ENCODE results near the gene OR5K1.

OR5K1 gene

DNA sequence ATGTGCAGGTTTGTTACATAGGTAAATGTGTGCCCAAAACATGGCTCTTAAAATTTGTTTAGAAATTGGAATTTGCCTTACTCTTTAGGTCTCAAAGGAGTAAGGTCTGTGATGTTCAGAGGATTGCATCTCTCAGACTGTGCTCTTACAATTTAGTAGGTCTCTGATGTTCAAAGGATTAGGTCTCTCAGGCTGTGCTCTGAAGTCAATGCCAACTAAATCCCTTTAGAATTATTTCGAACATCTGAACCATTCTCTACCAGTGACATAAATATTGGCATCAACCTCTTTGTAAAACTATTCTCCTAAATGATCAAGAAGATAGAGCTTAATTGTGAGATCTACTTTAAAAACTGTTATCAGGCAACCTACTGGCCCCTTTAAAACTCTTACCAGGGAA lies at the start of gene OR5K1:
Gene OR5K1 (plus strand): TSS at position 301 of the 400 bp plus-strand sequence. CDS start 6,376 bp downstream, outside the sequence.
- DNase-seq, result no peak

GRCh38 chr3:98432575-98432974 lies 30.4 kb upstream of the OR5K1 start:
- DNase-seq, result no peak

- DNase-seq, result no peak
These were observed 29.2 kb upstream of the OR5K1 start for GRCh38 chr3:98433764-98434163.

DNA sequence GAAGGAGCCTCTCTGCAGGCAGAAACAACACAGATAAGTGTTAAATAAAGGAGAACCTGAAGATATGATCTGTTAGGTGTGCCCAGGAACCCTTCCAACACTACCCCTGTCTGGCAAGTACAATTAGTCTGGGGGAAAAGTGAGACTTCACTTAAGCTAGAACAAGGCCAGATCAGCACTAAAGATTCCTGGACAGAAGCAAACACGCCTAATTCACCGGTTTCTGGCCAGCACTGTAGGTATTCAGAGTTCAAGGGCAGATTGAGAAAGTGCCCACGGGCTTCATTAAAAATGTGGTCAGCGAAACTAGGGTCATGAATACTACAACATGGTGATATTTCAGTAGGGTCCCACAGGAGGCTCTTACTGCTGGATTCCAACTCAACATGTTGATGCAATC lies 28.6 kb upstream of the OR5K1 start:
- no peak for DNase-seq

- DNase-seq, result no peak
These were observed 22.7 kb upstream of the OR5K1 start for GRCh38 chr3:98440283-98440682.

DNA sequence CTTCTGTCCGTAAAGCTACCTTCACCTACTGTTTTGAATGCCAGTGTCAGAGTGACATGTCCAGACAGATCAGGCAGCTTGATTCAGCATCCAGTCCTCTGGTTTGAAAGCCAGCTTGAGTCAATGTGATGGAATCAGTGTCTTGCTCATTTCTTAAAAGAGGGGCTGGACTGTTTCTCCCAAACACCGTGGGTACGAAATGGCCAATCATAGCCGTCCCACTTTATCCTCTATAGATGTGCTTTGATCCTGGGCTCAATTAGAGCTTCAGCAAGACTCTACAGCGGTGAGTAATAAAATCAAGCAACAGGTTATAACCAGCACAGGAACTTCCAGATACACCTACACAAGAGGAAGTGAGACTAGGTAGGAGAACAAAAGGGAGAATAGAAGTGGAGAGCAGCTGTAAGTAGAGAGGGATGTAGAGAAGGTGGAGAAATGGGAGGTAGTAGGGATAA lies 17.0 kb upstream of the OR5K1 start:
- no peak for DNase-seq

DNA sequence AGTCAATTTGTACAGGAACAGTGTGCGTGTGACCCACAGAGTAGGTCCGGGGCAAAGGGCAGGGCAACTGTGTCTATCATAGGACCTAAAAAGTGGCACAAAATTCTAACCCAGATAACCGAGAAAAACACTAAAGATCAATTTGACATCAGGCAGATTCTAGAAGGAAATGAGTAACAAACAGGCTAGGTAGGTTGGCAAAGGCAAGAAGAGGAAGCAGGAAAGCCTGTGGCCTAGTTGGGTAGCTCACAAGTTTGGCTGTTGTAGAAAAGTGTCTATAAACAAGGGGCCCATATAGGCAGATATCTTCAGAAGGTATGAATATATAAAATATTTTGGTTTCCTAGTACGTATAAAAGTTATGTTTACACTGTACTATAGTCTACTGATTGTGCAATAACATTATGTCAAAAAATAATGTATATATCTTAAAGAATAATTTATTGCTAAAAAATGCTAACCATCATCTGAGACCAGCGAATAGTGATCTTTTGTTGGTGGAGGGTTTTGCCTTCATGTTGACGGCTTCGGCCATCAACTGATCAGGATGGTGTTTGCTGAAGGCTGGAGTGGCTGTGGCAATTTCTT lies 13.3 kb upstream of the OR5K1 start:
- DNase-seq, result no peak

GRCh38 chr3:98450372-98450771 lies 12.6 kb upstream of the OR5K1 start:
- no peak for DNase-seq

DNA sequence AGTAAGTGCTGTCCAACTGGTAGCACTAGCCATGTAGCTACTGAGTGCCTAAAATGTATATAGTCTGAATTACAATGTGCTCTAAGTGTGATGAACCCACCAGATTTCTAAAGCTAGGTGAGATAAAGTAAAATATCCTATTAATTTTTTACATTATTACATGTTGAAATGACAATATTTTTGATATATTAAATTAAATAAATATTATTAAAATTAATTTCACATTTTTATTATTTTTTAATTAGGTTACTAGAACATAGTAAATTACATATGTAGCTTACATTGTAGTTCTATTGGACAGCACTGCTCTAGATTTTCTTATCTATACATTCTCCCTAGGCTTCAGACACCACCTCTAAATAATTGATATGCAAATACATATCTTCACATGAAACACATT lies 9.2 kb upstream of the OR5K1 start:
- DNase-seq, result no peak

DNA sequence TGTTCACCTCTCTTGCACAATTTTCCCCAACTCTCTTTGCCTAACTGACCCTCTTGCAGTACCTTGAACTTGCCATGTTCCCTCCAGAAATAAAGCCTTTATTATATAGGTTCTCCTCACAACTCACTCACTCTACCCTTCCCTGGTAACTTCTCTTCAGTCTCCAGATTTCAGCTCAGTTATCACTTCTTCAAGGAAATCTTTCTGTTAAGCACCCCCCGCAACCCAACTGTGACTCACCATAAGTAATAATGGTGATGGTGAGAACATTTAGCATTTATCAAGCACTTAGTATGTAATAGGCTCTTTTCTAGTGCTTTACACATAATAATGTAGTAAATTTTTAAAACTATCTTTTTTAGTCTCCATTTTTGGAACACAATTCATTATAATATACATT lies 8.1 kb upstream of the OR5K1 start:
- DNase-seq, result no peak

DNA sequence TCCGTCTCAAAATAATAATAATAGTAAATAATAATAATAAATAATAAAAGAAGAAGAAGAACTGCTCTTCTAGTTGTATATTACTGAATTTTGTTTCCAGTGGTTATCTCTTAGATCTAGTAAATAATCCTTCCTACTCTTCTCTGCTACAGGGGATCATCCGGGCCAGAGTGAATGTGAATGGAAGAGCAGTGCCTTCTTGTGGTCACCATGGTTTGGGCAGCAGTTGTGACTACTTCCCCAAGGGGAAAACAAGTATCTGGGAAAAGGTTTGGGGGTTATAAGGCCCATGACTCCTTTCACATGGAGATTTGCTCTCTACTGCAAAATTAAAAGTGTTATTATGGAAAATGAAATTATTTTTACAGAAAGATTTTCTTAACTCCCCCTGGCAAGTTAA lies 5.5 kb upstream of the OR5K1 start:
- DNase-seq, result no peak

GRCh38 chr3:98460220-98460619 lies 2.8 kb upstream of the OR5K1 start:
- DNase-seq, result no peak

DNA sequence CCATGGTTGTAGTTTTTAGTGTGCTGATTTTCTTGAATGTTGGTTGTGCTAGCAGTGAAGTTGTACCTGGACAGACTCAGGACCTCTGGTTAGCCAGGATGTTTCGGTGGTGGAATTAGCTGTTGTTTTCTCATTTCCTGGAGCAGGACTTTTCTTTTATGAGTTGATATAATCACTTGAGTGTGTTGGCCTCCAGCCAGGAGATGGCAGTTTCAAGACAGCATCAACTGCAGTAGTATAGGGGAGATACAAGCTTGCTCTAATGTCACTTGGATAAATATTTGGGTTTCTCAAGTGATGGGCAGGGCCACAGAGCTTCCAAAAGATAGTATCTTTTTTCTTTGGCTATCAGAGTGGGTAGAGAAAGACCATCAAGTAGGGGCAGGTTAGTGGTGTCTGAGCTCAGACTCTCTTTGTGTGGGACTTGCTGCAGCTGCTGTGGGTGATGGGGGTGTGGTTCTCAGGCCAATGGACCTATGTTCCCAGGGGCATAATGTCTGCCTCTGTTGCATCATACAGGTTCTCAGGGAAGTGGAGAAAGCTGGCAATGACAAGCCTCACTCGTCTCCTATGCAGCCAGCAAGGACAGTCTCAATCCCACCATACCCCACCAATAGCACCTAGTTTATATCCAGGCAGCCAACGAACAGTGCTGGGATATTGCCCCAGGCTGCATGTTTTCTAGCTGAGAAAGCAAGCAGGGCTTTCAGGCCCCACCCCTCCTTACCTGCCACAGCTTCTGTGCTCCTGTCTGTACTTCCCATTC lies 19.9 kb downstream of the OR5K1 start:
- DNase-seq, result no peak

DNA sequence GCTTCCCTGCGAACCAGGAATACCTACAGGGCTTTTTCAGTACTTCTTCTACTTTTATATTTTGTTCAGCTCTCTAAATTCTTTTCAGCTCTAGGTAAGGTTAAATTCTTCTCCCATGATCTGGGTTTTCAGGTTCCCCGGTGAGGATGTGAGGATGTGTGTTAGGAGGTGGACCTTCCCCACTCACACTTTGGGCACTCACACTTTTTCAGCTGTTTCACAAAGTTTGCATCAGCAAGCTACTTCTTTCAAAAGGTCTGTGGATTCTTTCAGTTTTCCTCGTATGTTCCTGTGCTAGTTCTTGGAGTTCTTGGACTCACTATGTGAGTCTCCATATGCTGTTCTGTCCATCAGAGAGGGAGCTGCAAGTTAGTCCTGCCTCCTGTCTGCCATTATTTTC lies 20.6 kb downstream of the OR5K1 start:
- no peak for DNase-seq

GRCh38 chr3:98497381-98497780 lies 34.4 kb downstream of the OR5K1 start, which contains the start of gene OR5K2:
Gene OR5K2, plus strand, starts transcription at chr3:98497681. Its CDS starts 0 bp downstream, at chr3:98497681.
- no peak for DNase-seq

- DNase-seq, result no peak
These were observed 37.0 kb downstream of the OR5K1 start for GRCh38 chr3:98500019-98500418.

DNA sequence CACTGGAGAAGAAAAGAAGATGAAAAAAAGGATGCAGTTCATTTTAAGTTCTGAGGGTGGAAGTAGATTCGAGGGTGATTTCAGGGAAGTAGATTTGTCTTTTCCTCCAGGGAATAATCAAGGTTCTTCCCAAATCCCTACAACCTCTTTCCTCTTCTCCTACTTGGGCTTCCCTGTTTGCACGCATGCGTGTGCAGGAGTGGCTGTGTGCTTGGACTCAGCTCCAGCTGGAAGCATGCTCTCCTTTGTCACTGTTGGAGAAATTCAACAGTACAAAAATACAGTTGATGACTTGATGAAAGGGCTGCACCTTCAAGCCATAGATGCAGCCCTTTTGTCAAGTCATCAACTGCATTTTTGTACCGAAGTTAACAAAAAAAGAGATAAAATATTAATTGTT lies 38.3 kb downstream of the OR5K1 start:
- DNase-seq, result no peak

DNA sequence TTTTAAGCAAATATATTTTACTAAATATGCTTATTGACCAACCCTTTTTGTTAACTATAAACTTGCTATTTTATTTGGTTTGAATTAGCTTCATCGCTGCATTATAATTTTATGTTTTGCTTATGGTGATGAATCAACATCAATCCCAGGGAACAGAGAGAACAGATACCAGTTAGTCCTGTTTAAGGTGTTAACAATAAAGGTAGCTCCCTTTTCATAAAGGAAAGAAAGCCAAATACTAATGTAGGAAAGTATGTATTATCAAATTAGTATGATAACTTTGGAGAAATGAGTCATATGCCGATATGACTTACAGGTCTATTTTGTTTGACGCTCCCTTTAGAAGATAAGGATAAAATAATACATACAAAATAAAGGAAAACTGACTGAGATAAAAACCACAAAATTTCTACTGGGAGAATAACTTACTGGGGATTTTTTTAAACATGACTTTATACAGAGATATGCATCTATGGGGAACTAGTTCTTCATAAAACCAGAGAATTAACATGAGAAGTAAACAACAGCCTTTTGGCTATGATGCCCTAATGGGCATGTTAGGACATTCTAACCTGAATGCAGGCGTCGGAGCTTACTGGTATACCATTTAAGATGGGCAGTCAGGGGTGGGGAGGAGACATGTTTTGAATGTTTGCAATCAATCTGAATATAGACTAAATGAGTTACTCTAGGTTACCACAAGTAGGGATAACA lies 39.0 kb downstream of the OR5K1 start:
- DNase-seq, result no peak

- DNase-seq, result no peak
These were observed 41.5 kb downstream of the OR5K1 start for GRCh38 chr3:98504539-98504938.

GRCh38 chr3:98508582-98508981 lies 45.6 kb downstream of the OR5K1 start:
- no peak for DNase-seq

- no peak for DNase-seq
These were observed 49.6 kb downstream of the OR5K1 start for GRCh38 chr3:98512576-98512975.

DNA sequence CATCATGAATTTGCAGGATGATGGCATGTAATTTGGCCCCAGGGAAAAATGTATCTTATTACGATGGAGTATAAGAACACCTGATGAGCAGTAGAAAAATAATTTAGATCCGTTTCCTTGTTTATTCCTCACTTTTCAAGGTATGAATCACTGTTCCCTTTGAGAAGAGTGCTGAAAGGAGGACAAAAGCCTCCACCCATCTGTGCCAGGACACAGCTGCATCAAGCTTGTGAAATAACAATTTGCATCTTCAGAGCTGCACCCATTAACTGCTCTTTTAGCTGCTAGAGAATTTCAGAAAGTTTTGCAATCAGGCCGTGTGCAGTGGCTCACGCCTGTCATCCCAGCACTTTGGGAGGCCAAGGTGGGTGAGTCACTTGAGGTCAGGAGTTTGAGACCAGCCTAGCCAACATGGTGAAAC lies 50.1 kb downstream of the OR5K1 start:
- DNase-seq, result no peak

- DNase-seq, result no peak
These were observed 50.7 kb downstream of the OR5K1 start for GRCh38 chr3:98513736-98514135.

DNA sequence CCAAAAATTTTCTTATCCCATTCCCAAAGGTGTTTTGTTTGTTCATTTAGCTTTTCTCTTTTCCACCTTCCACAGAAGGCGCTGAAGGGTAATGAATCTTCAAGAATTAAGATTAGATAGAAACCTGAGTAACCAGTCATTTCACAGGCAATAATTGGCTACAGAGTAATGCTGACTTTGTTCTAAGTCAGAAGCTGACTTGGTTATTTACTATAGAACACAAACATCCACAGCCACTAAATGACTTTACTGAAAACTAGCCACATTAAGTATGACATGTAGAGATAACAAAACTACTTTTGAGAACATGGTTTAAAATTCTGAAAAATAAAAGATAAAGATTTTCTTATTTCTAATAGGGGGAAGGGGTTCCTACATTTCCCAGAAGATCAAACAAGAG lies 51.9 kb downstream of the OR5K1 start:
- DNase-seq, result no peak
